Neural crest cell (in vitro differentiated cells): ENCODE results near the gene PHACTR1. TPM values are rescaled to one million over a fixed set of nuclear protein-coding genes. Genes with fewer than 3 reads are reported as not detected.

Experiments
- DNase-seq: peaks from one replicate; pipeline ENCODE4 v3.0.0; 2021; ENCODE audit warnings: low read depth, mixed read lengths, low spot score
- H3K27ac Mint-ChIP-seq: one replicate; pipeline ENCODE4 v1.8.0; 2021; ENCODE audit warnings: mild to moderate bottlenecking, mixed read lengths; ENCODE audit not compliant: unreplicated experiment
- H3K27me3 Mint-ChIP-seq: 2 replicates; pipeline ENCODE4 v1.8.0; 2021; ENCODE audit warnings: low read depth, mild to moderate bottlenecking, mixed read lengths
- H3K36me3 Mint-ChIP-seq: 2 replicates; pipeline ENCODE4 v1.8.0; 2021; ENCODE audit warnings: low read depth, mild to moderate bottlenecking, mixed read lengths
- H3K4me1 Mint-ChIP-seq: 2 replicates; pipeline ENCODE4 v1.8.0; 2021; ENCODE audit warnings: mixed read lengths
- H3K4me3 Mint-ChIP-seq: one replicate; pipeline ENCODE4 v1.8.0; 2021; ENCODE audit warnings: mild to moderate bottlenecking, mixed read lengths
- H3K9me3 Mint-ChIP-seq: 2 replicates; pipeline ENCODE4 v1.8.0; 2021; ENCODE audit warnings: mixed read lengths
- total RNA-seq: library from RNA; stranded (reverse); gene quantifications from 2 replicates; pipeline ENCODE4 v1.2.1, GENCODE V29; 2021
- TF ChIP-seq, protein P1 (sequence below): fragments of 200-600 bp; sonication (generic); conservative IDR thresholded peaks from 2 replicates; pipeline ENCODE4 v1.5.0; 2021; ENCODE audit warnings: antibody characterized with exemption, mild to moderate bottlenecking

PHACTR1 gene
- total RNA-seq, 1 donor from 2014 or later, result 10.4 TPM

GRCh38 chr6:13066820-13067219 is 350.3 kb downstream of the PHACTR1 start:
- no peaks in the 10 kb centered on the region for H3K36me3 Mint-ChIP-seq
- H3K4me1 Mint-ChIP-seq, result no peaks in the 10 kb centered on the region
- no peaks in the 10 kb centered on the region for H3K9me3 Mint-ChIP-seq
- DNase-seq, result no peak
- no peak overlapping the region for H3K27ac Mint-ChIP-seq
- TF ChIP-seq, protein P1, sequence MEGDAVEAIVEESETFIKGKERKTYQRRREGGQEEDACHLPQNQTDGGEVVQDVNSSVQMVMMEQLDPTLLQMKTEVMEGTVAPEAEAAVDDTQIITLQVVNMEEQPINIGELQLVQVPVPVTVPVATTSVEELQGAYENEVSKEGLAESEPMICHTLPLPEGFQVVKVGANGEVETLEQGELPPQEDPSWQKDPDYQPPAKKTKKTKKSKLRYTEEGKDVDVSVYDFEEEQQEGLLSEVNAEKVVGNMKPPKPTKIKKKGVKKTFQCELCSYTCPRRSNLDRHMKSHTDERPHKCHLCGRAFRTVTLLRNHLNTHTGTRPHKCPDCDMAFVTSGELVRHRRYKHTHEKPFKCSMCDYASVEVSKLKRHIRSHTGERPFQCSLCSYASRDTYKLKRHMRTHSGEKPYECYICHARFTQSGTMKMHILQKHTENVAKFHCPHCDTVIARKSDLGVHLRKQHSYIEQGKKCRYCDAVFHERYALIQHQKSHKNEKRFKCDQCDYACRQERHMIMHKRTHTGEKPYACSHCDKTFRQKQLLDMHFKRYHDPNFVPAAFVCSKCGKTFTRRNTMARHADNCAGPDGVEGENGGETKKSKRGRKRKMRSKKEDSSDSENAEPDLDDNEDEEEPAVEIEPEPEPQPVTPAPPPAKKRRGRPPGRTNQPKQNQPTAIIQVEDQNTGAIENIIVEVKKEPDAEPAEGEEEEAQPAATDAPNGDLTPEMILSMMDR, result no peak
- no peaks in the 10 kb centered on the region for H3K27me3 Mint-ChIP-seq
- no peak overlapping the region for H3K4me3 Mint-ChIP-seq

DNA sequence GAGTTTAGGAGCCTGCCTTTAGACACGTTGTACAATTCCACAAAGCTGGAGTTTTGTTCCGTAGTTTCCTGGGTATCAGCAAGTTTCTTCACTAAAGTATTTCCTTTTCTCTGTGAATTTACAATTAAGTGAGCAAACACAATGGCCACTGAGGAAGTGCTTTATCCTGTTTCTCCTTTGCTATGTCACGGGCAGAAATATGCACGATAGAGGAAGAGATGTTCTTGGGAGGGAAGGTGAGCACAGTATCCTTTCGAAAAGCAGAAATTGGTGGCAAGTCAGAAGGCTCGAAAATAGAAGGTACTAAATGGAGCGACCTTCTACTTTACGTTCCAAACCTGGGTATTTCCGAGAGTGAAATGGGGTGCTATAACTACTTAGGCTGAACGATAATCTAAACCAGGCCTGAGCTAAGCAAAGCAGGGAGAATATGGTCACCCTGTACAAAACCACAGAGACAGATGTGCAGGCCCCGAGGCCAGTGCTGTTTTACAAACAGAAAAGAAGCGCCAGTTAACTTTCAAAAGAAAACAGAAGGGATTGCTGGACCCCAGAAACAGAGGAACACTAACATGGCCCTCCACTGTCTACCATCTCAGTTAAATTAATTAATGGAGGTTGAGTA is 352.1 kb downstream of the PHACTR1 start:
- Mint-ChIP-seq H3K36me3 (no peaks in the 10 kb centered on the region), H3K9me3 (no peaks in the 10 kb centered on the region), H3K27me3 (no peaks in the 10 kb centered on the region), H3K27ac (no peak overlapping the region), H3K4me1 (peaks cover 5% of the 10 kb centered on the region), H3K4me3 (no peak overlapping the region)
- TF ChIP-seq, protein P1, result no peak
- DNase-seq, result no peak

DNA sequence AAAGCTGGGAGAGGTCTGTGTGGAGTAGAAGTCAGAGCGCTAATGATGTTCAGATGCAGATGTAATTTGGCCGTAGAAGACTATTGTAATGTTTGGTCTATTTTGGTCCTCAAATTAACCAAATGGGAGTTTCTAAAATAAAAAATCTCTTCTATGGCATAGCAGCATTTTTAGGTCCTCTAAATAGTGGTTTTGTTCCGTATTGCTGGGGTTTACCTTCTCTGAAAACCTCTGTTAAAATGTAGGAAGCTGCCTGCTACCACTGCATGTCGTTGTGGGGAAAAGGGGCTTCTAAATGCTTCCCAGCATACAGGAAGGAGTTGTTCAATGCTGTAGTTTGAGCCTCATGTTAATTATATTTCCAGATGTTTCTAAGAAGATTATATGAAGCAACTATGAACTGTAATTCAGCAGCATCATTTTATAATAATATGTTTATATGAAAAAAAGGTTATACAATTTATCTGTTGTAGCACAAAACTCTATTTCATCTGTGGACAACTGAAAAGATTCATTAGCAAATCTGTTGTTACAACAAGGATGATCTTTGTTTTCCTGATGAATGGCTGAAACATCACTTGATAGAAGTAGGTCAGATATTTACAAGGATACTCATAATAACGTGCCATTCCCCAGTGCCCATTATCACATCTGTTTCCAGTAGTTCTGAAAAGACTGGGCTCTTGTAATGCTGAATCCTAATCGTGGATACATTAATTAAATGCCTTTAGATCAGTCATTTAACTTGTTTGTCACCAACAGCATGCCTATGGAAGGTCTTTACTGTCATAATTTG is 355.2 kb downstream of the PHACTR1 start:
- Mint-ChIP-seq H3K27ac (no peak overlapping the region), H3K27me3 (no peaks in the 10 kb centered on the region), H3K9me3 (no peaks in the 10 kb centered on the region), H3K4me3 (no peak overlapping the region), H3K4me1 (peaks cover 22% of the 10 kb centered on the region), H3K36me3 (no peaks in the 10 kb centered on the region)
- DNase-seq, result no peak
- TF ChIP-seq, protein P1, result no peak

DNA sequence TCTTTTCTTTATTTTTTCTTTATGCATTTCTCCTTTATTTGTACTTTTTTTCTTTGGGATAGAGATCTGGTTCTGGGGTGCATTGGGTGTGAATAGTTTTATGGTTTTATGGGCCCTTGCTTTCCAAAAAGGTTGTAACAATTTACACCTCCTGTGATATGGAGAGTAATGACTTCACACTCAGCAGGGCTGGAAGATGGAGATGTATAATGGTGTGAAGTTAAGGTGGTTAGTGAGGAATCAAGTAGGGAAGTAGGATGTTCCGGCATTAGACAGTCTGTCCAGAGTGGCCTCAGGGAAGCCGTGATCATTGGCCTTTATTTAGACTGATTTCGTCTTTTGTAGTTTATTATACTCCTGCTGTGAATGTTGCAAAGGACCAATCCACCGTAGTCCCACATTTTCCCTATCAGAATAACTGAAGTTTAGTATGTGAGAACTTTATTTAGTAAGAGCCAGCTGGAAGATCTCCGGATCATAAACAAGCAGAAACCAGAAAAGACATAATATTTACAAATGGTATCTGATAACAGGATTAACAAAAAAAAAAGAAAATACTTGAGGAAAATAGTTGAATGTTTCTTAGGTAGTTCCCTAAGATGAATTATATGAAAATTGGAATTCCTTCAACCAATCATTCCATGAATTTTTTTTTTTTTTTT is 356.2 kb downstream of the PHACTR1 start:
- TF ChIP-seq, protein P1, result no peak
- Mint-ChIP-seq H3K36me3 (no peaks in the 10 kb centered on the region), H3K27ac (no peak overlapping the region), H3K27me3 (no peaks in the 10 kb centered on the region), H3K4me3 (no peak overlapping the region), H3K4me1 (peaks cover 22% of the 10 kb centered on the region), H3K9me3 (no peaks in the 10 kb centered on the region)
- no peak for DNase-seq

DNA sequence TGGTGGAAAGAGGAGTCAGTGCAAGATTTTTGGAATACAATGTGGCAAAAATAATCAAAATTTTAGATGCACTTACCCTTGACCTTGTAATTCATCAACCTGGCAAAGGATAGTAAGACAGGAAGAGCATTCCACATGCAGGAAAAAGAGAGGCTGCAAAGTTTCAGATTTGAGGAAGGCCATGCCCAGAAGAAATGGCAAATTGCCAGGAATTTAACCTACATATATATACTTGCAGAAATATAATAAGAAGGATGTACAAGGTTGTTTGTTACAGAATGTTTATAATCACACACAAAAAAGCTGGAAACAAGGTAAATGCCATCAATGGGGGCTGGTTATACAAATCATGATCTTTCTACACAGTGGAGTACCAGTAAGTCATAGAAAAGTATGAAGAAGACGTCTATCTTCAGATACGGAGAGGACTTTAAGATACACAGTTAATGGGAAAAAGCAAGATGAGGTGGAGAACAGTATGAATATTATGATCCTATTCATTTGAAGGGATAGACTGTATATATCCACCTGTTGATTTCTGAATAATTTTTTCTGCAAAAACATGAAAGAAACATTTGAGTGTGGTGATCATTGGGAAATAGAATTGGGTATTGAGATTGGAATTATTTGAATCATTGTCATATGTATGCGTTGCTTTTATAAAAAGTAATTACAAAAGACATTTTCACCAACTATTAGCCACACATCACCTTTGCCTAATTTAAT is 358.0 kb downstream of the PHACTR1 start:
- TF ChIP-seq, protein P1, result no peak
- Mint-ChIP-seq H3K27me3 (no peaks in the 10 kb centered on the region), H3K36me3 (no peaks in the 10 kb centered on the region), H3K4me3 (no peak overlapping the region), H3K27ac (no peak overlapping the region), H3K4me1 (peaks cover 22% of the 10 kb centered on the region), H3K9me3 (no peaks in the 10 kb centered on the region)
- DNase-seq, result no peak
